ENCODE data around the gene TACR3. TPM values are rescaled to one million over a fixed set of nuclear protein-coding genes. Genes with fewer than 3 reads are reported as not detected.
"Not testable (repeated sequence)": the region's sequence is repeated elsewhere in the genome, so short reads cannot be mapped to it uniquely, and the experiment has no call there.

Gene TACR3
- total and polyA plus RNA-seq, 12 donors = under 0.01 to 0.13 TPM; not detected in 10

- Histone ChIP-seq H3K36me3 (replicated peaks in 1 of 2) (no peaks in the 10 kb centered on the region), H3K4me3 (no peak overlapping the region), H3K27me3 (no peaks in the 10 kb centered on the region), H3K9me3 (replicated peaks in 1 of 3) (peaks cover 0 to 5% (median 0%) of the 10 kb centered on the region in 3 donors), H3K27ac (no peak overlapping the region), H3K4me1 (replicated peaks in 1 of 2) (no peaks in the 10 kb centered on the region)
- intact Hi-C loops (cut with DNase I) = no loop called here
- TF ChIP-seq CTCF (IDR thresholded peaks at IDR 0.05) = no peak
- TF ChIP-seq POLR2A (IDR thresholded peaks at IDR 0.05) = no peak
- no peak for DNase-seq
- 3 to 14% (median 4%) methylated on average over 17 to 39 of the region's 39 CpGs for whole genome bisulfite sequencing, 4 donors
Observed at GRCh38 chr4:103719105-103719829, 518 bp downstream of the TACR3 start.

- intact Hi-C loops (cut with DNase I) = no loop called here
- no peak overlapping the region for H3K4me3 ChIP-seq
- no peak overlapping the region for H3K27ac ChIP-seq
- no peaks in the 10 kb centered on the region for H3K4me1 ChIP-seq (replicated peaks in 1 of 2)
- TF ChIP-seq POLR2A (IDR thresholded peaks at IDR 0.05) (no peak), CTCF (IDR thresholded peaks at IDR 0.05) (no peak)
- H3K9me3 ChIP-seq (replicated peaks in 1 of 3) = no peaks in the 10 kb centered on the region
- no peaks in the 10 kb centered on the region for H3K36me3 ChIP-seq (replicated peaks in 1 of 2)
- H3K27me3 ChIP-seq = no peaks in the 10 kb centered on the region
- DNase-seq = no peak
Observed at GRCh38 chr4:103692615-103693014, 27.2 kb downstream of the TACR3 start.

- no peaks in the 10 kb centered on the region for H3K9me3 ChIP-seq (replicated peaks in 1 of 3)
- H3K4me3 ChIP-seq = no peak overlapping the region
- no peaks in the 10 kb centered on the region for H3K27me3 ChIP-seq
- no peak for DNase-seq
- H3K27ac ChIP-seq = no peak overlapping the region
- H3K4me1 ChIP-seq (replicated peaks in 1 of 2) = no peaks in the 10 kb centered on the region
- TF ChIP-seq POLR2A (IDR thresholded peaks at IDR 0.05) (no peak), CTCF (IDR thresholded peaks at IDR 0.05) (no peak)
- intact Hi-C loops (cut with DNase I) = no loop called here
- 59 to 66% (median 64%) methylated on average over 2 of the region's 2 CpGs for WGBS, 4 donors
- no peaks in the 10 kb centered on the region for H3K36me3 ChIP-seq (replicated peaks in 1 of 2)
Observed at GRCh38 chr4:103673983-103674382, 45.8 kb downstream of the TACR3 start.

GRCh38 chr4:103666764-103667163, 53.0 kb downstream of the TACR3 start:
- H3K4me3 ChIP-seq; intact Hi-C loops (cut with DNase I); H3K36me3 ChIP-seq (replicated peaks in 1 of 2); H3K4me1 ChIP-seq (replicated peaks in 1 of 2); H3K27ac ChIP-seq; H3K27me3 ChIP-seq; DNase-seq; H3K9me3 ChIP-seq (replicated peaks in 1 of 3): not testable (repeated sequence)

- TF ChIP-seq CTCF (IDR thresholded peaks at IDR 0.05) = no peak
- TF ChIP-seq POLR2A (IDR thresholded peaks at IDR 0.05) = no peak
- no peaks in the 10 kb centered on the region for H3K27me3 ChIP-seq
- no peaks in the 10 kb centered on the region for H3K9me3 ChIP-seq (replicated peaks in 1 of 3)
- H3K4me3 ChIP-seq = no peak overlapping the region
- H3K27ac ChIP-seq = no peak overlapping the region
- intact Hi-C loops (cut with DNase I) = no loop called here
- DNase-seq = no peak
- no peaks in the 10 kb centered on the region for H3K36me3 ChIP-seq (replicated peaks in 1 of 2)
- H3K4me1 ChIP-seq (replicated peaks in 1 of 2) = no peaks in the 10 kb centered on the region
- 51 to 63% (median 57%) methylated on average over 2 of the region's 2 CpGs for WGBS, 4 donors
Observed at GRCh38 chr4:103664436-103665075, 55.2 kb downstream of the TACR3 start.

Measured in adrenal gland (tissue), 12 donors.